CD4-positive, alpha-beta T cell treated with Interferon gamma for 1 hour (primary cell): Measurements from ENCODE around the gene IFI16.
"Not testable (repeated sequence)": the region's sequence is repeated elsewhere in the genome, so short reads cannot be mapped to it uniquely, and the experiment has no call there.

Experiments
- DNase-seq: peaks from one replicate; pipeline ENCODE4 v3.0.0-alpha.2; 2020

IFI16 gene

DNA sequence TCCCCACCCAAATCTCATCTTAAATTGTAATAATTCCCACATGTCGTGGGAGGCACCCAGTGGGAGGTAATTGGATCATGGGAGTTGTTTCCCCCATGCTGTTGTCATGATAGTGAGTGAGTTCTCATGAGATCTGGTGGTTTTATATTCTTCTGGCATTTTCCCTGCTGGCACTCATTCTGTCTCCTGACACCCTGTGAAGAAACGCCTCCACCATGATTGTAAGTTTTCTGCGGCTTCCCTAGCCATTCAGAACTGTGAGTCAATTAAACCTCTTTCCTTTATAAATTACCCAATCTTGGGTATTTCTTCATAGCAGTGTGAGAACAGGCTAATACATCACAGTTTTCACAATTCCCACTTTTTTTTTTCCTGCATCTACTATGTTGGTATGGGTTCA is 93.3 kb downstream of the IFI16 start:
- not testable (repeated sequence) for DNase-seq
